Pancreas (tissue), 10 donors: ENCODE data around the gene HOXB4. TPM values are rescaled to one million over a fixed set of nuclear protein-coding genes. Genes with fewer than 3 reads are reported as not detected.

ENCODE experiments used
- ATAC-seq, 4 donors: fragments of 200-7000 bp; cut with Tn5 transposase; one replicate each; pipeline versions ENCODE4 v1.8.0 to v1.9.1; 2020; ENCODE audit warnings: mild to moderate bottlenecking in 4 of 4, moderate library complexity in 4 of 4
- DNase-seq, 6 donors: peaks; one replicate each; pipeline ENCODE4 v3.0.0-alpha.2; 2020
- FAIRE-seq: peaks from 2 replicates; lab custom pipeline; 2012; peaks lifted over from hg19 to GRCh38; lab: Jason Lieb, UNC
- H3K27ac ChIP-seq, 4 donors: fragments of 200-600 bp; sonication (generic); 1 replicate in 3 of 4; 2 replicates in 1 of 4; pipeline versions ENCODE4 v1.5.0 to v1.8.0; 2020
- H3K27me3 ChIP-seq, 4 donors: fragments of 200-600 bp; one replicate each; pipeline ENCODE4 v1.8.0; 2021
- H3K36me3 ChIP-seq, 3 donors: fragments of 200-600 bp; sonication (generic) in 1 of 3; one replicate each; pipeline versions ENCODE4 v1.5.0 to v1.8.0; 2020 to 2021
- H3K4me1 ChIP-seq, 3 donors: fragments of 200-600 bp; one replicate each; pipeline ENCODE4 v1.8.0; 2021
- H3K4me3 ChIP-seq, 4 donors: fragments of 200-600 bp; sonication (generic) in 2 of 4; one replicate each; pipeline versions ENCODE4 v1.5.0 to v1.8.0; 2020 to 2021
- H3K9me3 ChIP-seq, 4 donors: fragments of 200-600 bp; one replicate each; pipeline ENCODE4 v1.8.0; 2021
- WGBS, 2 donors: extraction: QIAGEN DNeasy Blood & Tissue Kit; methylation state at CpG; one replicate each; pipeline ENCODE4 v1.1.7; 2013; 5-methylcytosine and 5-hydroxymethylcytosine counted together
- intact Hi-C, 3 donors: fragments of 100-400 bp; cut with DNase I; formaldehyde crosslinking; loops; one replicate each; pipeline versions ENCODE4 v1.11.1 to v1.14.2; 2022
- polyA plus RNA-seq, 2 donors: library from polyadenylated mRNA; stranded (reverse); fragments of 200-250 nt; gene quantifications; one replicate each; pipeline ENCODE4 v1.2.3, GENCODE V29; 2013
- total RNA-seq, 6 donors: library from RNA; stranded (reverse); fragmentation: NEBNext Ultra II Directional in 4 of 6; extraction: Animal tissue kit (Norgen Biotek cat#: 25700) in 4 of 6; gene quantifications; one replicate each; pipeline versions ENCODE4 v1.2.1 to v1.2.4, GENCODE V29; 2021 to 2023
- TF ChIP-seq, protein P1 (sequence below), 4 donors: fragments of 200-600 bp; sonication (generic) in 3 of 4; IDR thresholded peaks; one replicate each; pipeline versions ENCODE4 v1.5.0 to v1.8.0; 2021; ENCODE audit warnings: antibody characterized with exemption in 4 of 4
- donor health status: healthy with polysubstance abuse.
- donor health status: DM: no; HTN: no; CAD: no; lungs with moderate emphysema.
- donor health status: DM: no; HTN: no; CAD: no.
- donor health status: control.
- donor health status: control.
- donor health status: Bipolar disorder and iron deficiency.
- donor health status: DM: yes; HTN: yes; CAD: no.
- donor health status: DM: no; HTN: no; CAD: no.
- donor health status: DM: no; HTN: no; CAD: no.
- donor health status: DM: yes; HTN: yes; CAD: no.

HOXB4 gene
- total and polyA plus RNA-seq, 8 donors, result 0.22 to 2.5 (median 0.78) TPM

DNA sequence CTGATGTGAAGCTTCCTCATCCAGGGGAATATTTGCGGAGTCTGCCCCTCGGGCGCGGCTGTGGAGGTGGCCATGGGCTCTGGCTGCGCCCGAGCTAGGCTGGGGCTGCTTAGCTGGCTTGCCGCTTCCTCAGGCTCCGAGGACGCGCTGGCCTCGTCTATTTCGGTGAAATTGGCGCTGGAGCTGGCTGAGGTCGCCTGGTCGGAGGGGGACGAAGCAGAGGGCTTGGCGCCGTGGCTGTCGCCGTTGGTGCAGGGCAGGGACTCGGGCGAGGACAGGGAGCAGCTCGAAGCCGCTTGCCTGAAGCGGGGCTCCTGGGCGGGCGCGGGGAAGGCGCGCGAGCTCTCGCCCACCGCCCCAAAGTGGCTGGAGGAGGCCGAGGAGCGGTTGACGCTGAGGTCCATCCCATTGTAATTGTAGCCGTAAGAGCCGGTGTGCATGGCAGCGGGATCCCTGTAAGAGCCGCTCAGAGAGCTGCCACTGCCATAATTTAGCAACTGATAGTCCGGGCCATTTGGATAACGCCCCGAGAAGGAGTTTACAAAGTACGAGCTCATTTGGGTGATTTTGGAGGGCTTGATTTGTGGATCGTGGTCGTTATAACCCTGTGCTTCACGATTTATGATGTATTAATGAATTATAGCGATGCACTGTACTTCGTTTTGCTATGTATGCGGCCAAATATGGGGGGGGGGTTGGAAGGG is 15.1 kb upstream of the HOXB4 start, which contains the start of gene HOXB5:
Gene HOXB5, minus strand, starts transcription at position 654 of the 704 bp plus-strand sequence. Its CDS starts 97 bp downstream, at position 557.
- no peak for FAIRE-seq
- WGBS, 2 donors, result 5% methylated on average over 50 of the region's 50 CpGs
- Histone ChIP-seq H3K9me3 (no peaks in the 10 kb centered on the region), H3K4me1 (peaks cover 0 to 5% (median 0%) of the 10 kb centered on the region in 3 donors), H3K27me3 (peaks cover 0 to 69% (median 9%) of the 10 kb centered on the region in 4 donors), H3K36me3 (no peaks in the 10 kb centered on the region), H3K4me3 (peak within 1 kb of the TSS in 2 of 4 donors; percentile 7 to 35), H3K27ac (peak within 1 kb of the TSS in 2 of 4 donors; percentile 30 to 44)
- TF ChIP-seq, protein P1, sequence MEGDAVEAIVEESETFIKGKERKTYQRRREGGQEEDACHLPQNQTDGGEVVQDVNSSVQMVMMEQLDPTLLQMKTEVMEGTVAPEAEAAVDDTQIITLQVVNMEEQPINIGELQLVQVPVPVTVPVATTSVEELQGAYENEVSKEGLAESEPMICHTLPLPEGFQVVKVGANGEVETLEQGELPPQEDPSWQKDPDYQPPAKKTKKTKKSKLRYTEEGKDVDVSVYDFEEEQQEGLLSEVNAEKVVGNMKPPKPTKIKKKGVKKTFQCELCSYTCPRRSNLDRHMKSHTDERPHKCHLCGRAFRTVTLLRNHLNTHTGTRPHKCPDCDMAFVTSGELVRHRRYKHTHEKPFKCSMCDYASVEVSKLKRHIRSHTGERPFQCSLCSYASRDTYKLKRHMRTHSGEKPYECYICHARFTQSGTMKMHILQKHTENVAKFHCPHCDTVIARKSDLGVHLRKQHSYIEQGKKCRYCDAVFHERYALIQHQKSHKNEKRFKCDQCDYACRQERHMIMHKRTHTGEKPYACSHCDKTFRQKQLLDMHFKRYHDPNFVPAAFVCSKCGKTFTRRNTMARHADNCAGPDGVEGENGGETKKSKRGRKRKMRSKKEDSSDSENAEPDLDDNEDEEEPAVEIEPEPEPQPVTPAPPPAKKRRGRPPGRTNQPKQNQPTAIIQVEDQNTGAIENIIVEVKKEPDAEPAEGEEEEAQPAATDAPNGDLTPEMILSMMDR (IDR thresholded peaks at IDR 0.05), result no peak
- intact Hi-C loops, result loop anchor here in 1 of 3 donors (10.0 kb wide), 1 partner anchor 238 kb away; no protein-coding TSS in a partner anchor
- ATAC-seq, result peak in 2 of 4 donors; percentile 8 to 12
- no peak for DNase-seq

DNA sequence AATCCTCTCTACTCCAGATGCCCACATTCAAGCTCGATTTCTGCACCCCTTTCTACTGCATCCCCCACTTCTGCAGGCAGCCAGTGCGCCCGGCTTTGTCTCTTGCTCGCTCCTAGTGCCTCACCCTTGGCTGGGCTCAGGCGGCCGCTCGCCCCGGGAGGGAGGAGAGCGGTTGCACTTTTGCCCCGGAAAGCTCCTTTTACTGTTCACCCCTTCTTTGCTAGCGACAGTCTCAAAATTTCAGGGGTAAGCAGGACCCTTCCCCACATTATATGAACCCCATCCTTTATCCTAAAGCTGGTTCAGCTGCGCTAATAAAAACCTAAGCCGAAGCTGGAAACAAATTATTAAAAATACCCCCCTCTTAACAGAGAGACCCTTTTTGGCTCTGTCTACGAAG is 14.4 kb upstream of the HOXB4 start:
- Histone ChIP-seq H3K9me3 (no peaks in the 10 kb centered on the region), H3K27ac (peak overlapping the region in 1 of 4 donors; percentile 23), H3K4me3 (peak overlapping the region in 1 of 4 donors; percentile 35), H3K27me3 (peaks cover 0 to 63% (median 9%) of the 10 kb centered on the region in 4 donors), H3K4me1 (peaks cover 0 to 5% (median 0%) of the 10 kb centered on the region in 3 donors), H3K36me3 (no peaks in the 10 kb centered on the region)
- TF ChIP-seq, protein P1 (IDR thresholded peaks at IDR 0.05), result no peak
- DNase-seq (no peak), FAIRE-seq (no peak), ATAC-seq (peak in 1 of 4 donors; percentile 29)
- intact Hi-C loops, result loop anchor here in 1 of 3 donors (10.0 kb wide), 1 partner anchor 238 kb away; no protein-coding TSS in a partner anchor
- 13% methylated on average over 13 to 14 of the region's 14 CpGs for WGBS, 2 donors

DNA sequence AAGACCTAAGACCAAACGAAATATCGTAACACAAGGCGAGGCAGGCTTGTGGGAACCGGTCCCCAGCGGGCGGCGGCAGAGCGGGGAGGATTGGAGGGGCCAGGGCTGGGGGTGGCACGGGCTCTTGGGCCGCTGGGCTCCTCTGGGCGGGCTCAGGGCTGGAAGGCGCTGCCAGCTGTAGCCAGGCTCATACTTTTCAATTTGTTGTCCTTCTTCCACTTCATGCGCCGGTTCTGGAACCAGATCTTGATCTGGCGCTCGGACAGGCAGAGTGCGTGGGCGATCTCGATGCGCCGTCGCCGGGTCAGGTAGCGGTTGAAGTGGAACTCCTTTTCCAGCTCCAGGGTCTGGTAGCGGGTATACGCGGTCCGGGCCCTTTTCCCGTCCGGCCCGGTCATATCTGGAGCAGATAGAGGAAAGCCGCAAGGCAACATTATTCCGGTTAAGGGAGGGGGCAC is 13.9 kb upstream of the HOXB4 start:
- DNase-seq, result peak in 1 of 6 donors; percentile 37
- peaks cover 0 to 5% (median 0%) of the 10 kb centered on the region in 3 donors for H3K4me1 ChIP-seq

DNA sequence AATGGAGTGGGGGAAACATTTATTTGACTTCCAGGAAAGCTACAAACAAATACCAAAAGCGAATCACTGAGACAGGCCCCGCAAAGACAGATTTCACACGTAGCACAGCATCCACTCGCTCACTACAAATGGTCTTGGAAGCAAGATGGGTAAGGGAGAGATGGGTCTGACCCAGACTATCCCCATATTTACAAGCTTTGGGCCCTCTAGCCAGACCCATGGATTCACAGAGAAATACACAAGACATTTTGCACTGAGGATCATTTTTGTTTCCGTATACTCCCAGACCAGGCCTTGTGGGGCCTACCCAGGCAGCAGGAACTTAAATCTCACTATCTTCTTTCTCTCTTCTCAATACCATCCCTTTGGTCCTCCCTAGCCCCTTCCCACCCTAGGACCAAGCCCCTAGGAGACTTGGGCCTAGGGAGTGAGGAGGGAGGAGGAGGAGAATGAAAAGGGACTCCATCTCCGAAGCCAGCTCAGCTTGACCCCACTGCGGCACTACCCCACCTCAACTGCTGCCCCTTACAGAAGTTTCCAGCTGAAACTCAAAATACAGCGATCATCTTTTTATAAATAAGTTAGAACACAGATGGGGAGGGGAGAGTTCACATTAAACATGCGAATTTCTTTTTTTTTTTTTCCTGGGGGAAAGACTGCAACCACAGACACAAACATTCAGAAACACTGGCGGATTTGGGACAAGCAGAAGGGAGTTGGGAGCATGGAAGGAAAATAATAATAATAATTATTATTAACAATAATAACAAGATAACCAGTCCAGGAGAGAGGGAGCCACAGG is 13.3 kb upstream of the HOXB4 start:
- WGBS, 2 donors, result 83 to 86% methylated on average over 10 of the region's 10 CpGs
- DNase-seq (peak in 1 of 6 donors; percentile 7), FAIRE-seq (no peak), ATAC-seq (no peak)
- peaks cover 0 to 4% (median 0%) of the 10 kb centered on the region in 3 donors for H3K4me1 ChIP-seq
- H3K27me3 ChIP-seq, result peaks cover 0 to 64% (median 7%) of the 10 kb centered on the region in 4 donors
- H3K4me3 ChIP-seq, result no peak overlapping the region
- TF ChIP-seq, protein P1 (IDR thresholded peaks at IDR 0.05), result no peak
- H3K9me3 ChIP-seq, result no peaks in the 10 kb centered on the region
- H3K27ac ChIP-seq, result peak overlapping the region in 1 of 4 donors; percentile 23
- intact Hi-C loops, result loop anchor here in 1 of 3 donors (10.0 kb wide), 1 partner anchor 237 kb away; no protein-coding TSS in a partner anchor
- H3K36me3 ChIP-seq, result no peaks in the 10 kb centered on the region

More for the DNA sequence above, 13.9 kb upstream of the HOXB4 start:
- no peaks in the 10 kb centered on the region for H3K36me3 ChIP-seq
- no peak for FAIRE-seq
- TF ChIP-seq, protein P1 (IDR thresholded peaks at IDR 0.05), result no peak
- no peak for ATAC-seq
- WGBS, 2 donors, result 20 to 23% methylated on average over 32 to 33 of the region's 33 CpGs
- intact Hi-C loops, result loop anchor here in 1 of 3 donors (10.0 kb wide), 1 partner anchor 237 kb away; no protein-coding TSS in a partner anchor
- peak overlapping the region in 1 of 4 donors; percentile 23 for H3K27ac ChIP-seq
- H3K27me3 ChIP-seq, result peaks cover 0 to 63% (median 9%) of the 10 kb centered on the region in 4 donors
- peak overlapping the region in 1 of 4 donors; percentile 35 for H3K4me3 ChIP-seq
- H3K9me3 ChIP-seq, result no peaks in the 10 kb centered on the region
